Kidney (tissue), 14 donors: Measurements from ENCODE around the gene GNA15. TPM values are rescaled to one million over a fixed set of nuclear protein-coding genes. Genes with fewer than 3 reads are reported as not detected.

ENCODE experiments used
- DNase-seq, 5 donors: peaks; one replicate each; pipeline ENCODE4 v3.0.0-alpha.2; 2013 to 2020
- FAIRE-seq: peaks from 2 replicates; lab custom pipeline; 2012; peaks lifted over from hg19 to GRCh38; lab: Jason Lieb, UNC
- H3K27ac ChIP-seq, 2 donors: one replicate each; pipeline ENCODE4 v1.7.0; 2013; ENCODE audit warnings: low read depth in 2 of 2, low read length in 2 of 2, inconsistent platforms in 1 of 2
- H3K27me3 ChIP-seq: one replicate; pipeline ENCODE4 v1.7.1; 2013; ENCODE audit warnings: low read length, inconsistent platforms; ENCODE audit not compliant: control insufficient read depth, insufficient read depth
- H3K36me3 ChIP-seq, 3 donors: one replicate each; pipeline versions ENCODE4 v1.7.0 to v1.7.1; 2013; ENCODE audit warnings: low read length in 3 of 3, control low read depth in 1 of 3, inconsistent platforms in 1 of 3; ENCODE audit not compliant: insufficient read depth in 3 of 3, control insufficient read depth in 2 of 3
- H3K4me1 ChIP-seq, 3 donors: one replicate each; pipeline versions ENCODE4 v1.7.0 to v1.7.1; 2013; ENCODE audit warnings: low read length in 3 of 3, inconsistent platforms in 1 of 3, low read depth in 1 of 3; ENCODE audit not compliant: control insufficient read depth in 2 of 3, insufficient read depth in 2 of 3
- H3K4me3 ChIP-seq, 3 donors: one replicate each; pipeline versions ENCODE4 v1.7.0 to v1.8.1; 2013; ENCODE audit warnings: low read length in 3 of 3, control low read depth in 1 of 3, inconsistent platforms in 1 of 3
- H3K9ac ChIP-seq, 3 donors: one replicate each; pipeline versions ENCODE4 v1.7.0 to v1.7.1; 2013; ENCODE audit warnings: low read length in 3 of 3, control low read depth in 1 of 3, inconsistent platforms in 1 of 3
- H3K9me3 ChIP-seq, 3 donors: one replicate each; pipeline versions ENCODE4 v1.7.0 to v1.7.1; 2013; ENCODE audit warnings: low read length in 3 of 3, control low read depth in 1 of 3, inconsistent platforms in 1 of 3; ENCODE audit not compliant: control insufficient read depth in 2 of 3, insufficient read depth in 1 of 3
- intact Hi-C: fragments of 100-400 bp; cut with DNase I; formaldehyde crosslinking; loops from one replicate; pipeline ENCODE4 v1.11.1; 2022
- polyA plus RNA-seq: library from polyadenylated mRNA; stranded (reverse); fragments of 350-450 nt; fragmentation: Illumina TruSeq; extraction: RNeasy Lipid Tissue Mini Kit (QIAGEN cat#74804); gene quantifications from one replicate; pipeline ENCODE4 v1.2.3, GENCODE V29; 2014; ENCODE audit warnings: low read depth, low replicate concordance; ENCODE audit not compliant: insufficient read depth
- total RNA-seq: library from RNA; stranded (reverse); fragmentation: NEBNext Ultra II Directional; extraction: Animal tissue kit (Norgen Biotek cat#: 25700); gene quantifications from one replicate; pipeline ENCODE4 v1.2.1, GENCODE V29; 2021
- TF ChIP-seq, protein P1 (sequence below): IDR thresholded peaks from 3 replicates; pipeline ENCODE4 v1.5.1; 2012; ENCODE audit warnings: mild to moderate bottlenecking, moderate library complexity, borderline replicate concordance; ENCODE audit not compliant: insufficient read depth; ENCODE audit errors: extremely low read depth
- donor health status: control.
- donor health status: control.
- donor health status: control.
- donor health status: control.
- donor health status: control.
- donor health status: DM: yes; HTN: yes; CAD: no.
- donor health status: Normal renal cell carcinoma (clear cell type).

The GNA15 gene
- total and polyA plus RNA-seq, 2 donors from 2014 or later = 1.7 to 8.7 TPM

GRCh38 chr19:3120611-3121276 lies 15.1 kb upstream of the GNA15 start:
- DNase-seq (peak in 2 of 5 donors; percentile 38 to 76), FAIRE-seq (no peak)
- intact Hi-C loops = no loop called here
- Histone ChIP-seq H3K36me3 (peaks cover 0 to 18% (median 0%) of the 10 kb centered on the region in 3 donors), H3K9ac (no peak overlapping the region), H3K4me3 (no peak overlapping the region), H3K9me3 (no peaks in the 10 kb centered on the region), H3K27ac (no peak overlapping the region), H3K4me1 (peaks cover 0 to 2% (median 0%) of the 10 kb centered on the region in 3 donors), H3K27me3 (no peaks in the 10 kb centered on the region)
- TF ChIP-seq, protein P1, sequence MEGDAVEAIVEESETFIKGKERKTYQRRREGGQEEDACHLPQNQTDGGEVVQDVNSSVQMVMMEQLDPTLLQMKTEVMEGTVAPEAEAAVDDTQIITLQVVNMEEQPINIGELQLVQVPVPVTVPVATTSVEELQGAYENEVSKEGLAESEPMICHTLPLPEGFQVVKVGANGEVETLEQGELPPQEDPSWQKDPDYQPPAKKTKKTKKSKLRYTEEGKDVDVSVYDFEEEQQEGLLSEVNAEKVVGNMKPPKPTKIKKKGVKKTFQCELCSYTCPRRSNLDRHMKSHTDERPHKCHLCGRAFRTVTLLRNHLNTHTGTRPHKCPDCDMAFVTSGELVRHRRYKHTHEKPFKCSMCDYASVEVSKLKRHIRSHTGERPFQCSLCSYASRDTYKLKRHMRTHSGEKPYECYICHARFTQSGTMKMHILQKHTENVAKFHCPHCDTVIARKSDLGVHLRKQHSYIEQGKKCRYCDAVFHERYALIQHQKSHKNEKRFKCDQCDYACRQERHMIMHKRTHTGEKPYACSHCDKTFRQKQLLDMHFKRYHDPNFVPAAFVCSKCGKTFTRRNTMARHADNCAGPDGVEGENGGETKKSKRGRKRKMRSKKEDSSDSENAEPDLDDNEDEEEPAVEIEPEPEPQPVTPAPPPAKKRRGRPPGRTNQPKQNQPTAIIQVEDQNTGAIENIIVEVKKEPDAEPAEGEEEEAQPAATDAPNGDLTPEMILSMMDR = no peak

- H3K36me3 ChIP-seq = peaks cover 0 to 14% (median 0%) of the 10 kb centered on the region in 3 donors
- no peak overlapping the region for H3K9ac ChIP-seq
Observed at GRCh38 chr19:3121396-3121795, 14.4 kb upstream of the GNA15 start.

GRCh38 chr19:3121821-3122511 lies 13.9 kb upstream of the GNA15 start:
- peaks cover 0 to 2% (median 0%) of the 10 kb centered on the region in 3 donors for H3K4me1 ChIP-seq
- no peak overlapping the region for H3K9ac ChIP-seq
- H3K27ac ChIP-seq = no peak overlapping the region
- peaks cover 0 to 14% (median 0%) of the 10 kb centered on the region in 3 donors for H3K36me3 ChIP-seq
- TF ChIP-seq, protein P1 = no peak
- no peak overlapping the region for H3K4me3 ChIP-seq
- no peaks in the 10 kb centered on the region for H3K9me3 ChIP-seq
- no peaks in the 10 kb centered on the region for H3K27me3 ChIP-seq
- intact Hi-C loops = no loop called here
- FAIRE-seq (no peak), DNase-seq (peak in 2 of 5 donors; percentile 30 to 63)

More at GRCh38 chr19:3121396-3121795, 14.4 kb upstream of the GNA15 start:
- TF ChIP-seq, protein P1 = no peak
- no peak for FAIRE-seq
- Histone ChIP-seq H3K27me3 (no peaks in the 10 kb centered on the region), H3K4me3 (no peak overlapping the region), H3K4me1 (peaks cover 0 to 2% (median 0%) of the 10 kb centered on the region in 3 donors), H3K9me3 (no peaks in the 10 kb centered on the region), H3K27ac (no peak overlapping the region)
- intact Hi-C loops = no loop called here
- no peak for DNase-seq
